GM18526 (cell line): ENCODE measurements around the gene PRR23B.

ENCODE experiments used
- POLR2A ChIP-seq: IDR thresholded peaks from 3 replicates; pipeline ENCODE4 v1.6.1; 2011; ENCODE audit not compliant: insufficient read length; ENCODE audit errors: extremely low read depth

Gene PRR23B

GRCh38 chr3:139020868-139021234, at the start of gene PRR23B:
TSS of gene PRR23B (minus strand) at chr3:139020926. CDS start at chr3:139020661, 265 bp downstream.
- no peak for TF ChIP-seq POLR2A

GRCh38 chr3:139062918-139063317, 42.2 kb upstream of the PRR23B start:
- no peak for TF ChIP-seq POLR2A

- TF ChIP-seq POLR2A, result no peak
These were observed 32.3 kb upstream of the PRR23B start for GRCh38 chr3:139052802-139053600.

GRCh38 chr3:139044366-139045210, 23.9 kb upstream of the PRR23B start, which contains the start of gene PRR23C:
TSS of gene PRR23C (minus strand) at chr3:139044892. CDS start at chr3:139044620, 272 bp downstream.
- TF ChIP-seq POLR2A, result no peak

- no peak for TF ChIP-seq POLR2A
These were observed 23.0 kb upstream of the PRR23B start for GRCh38 chr3:139043554-139044365.

GRCh38 chr3:139037478-139037877, 16.8 kb upstream of the PRR23B start:
- TF ChIP-seq POLR2A, result no peak

GRCh38 chr3:139032326-139033002, 11.7 kb upstream of the PRR23B start:
- TF ChIP-seq POLR2A, result no peak

- TF ChIP-seq POLR2A, result no peak
These were observed 4.2 kb upstream of the PRR23B start for GRCh38 chr3:139024968-139025367.

GRCh38 chr3:139020036-139020867, 474 bp downstream of the PRR23B start:
- TF ChIP-seq POLR2A, result no peak

GRCh38 chr3:139016430-139017048, 4.2 kb downstream of the PRR23B start:
- no peak for TF ChIP-seq POLR2A

- no peak for TF ChIP-seq POLR2A
These were observed 14.5 kb downstream of the PRR23B start, which contains the start of gene PRR23A for GRCh38 chr3:139006051-139006716. TSS of gene PRR23A (minus strand) at chr3:139006268. CDS start at chr3:139006268, 0 bp downstream.

GRCh38 chr3:139005356-139005993, 15.3 kb downstream of the PRR23B start:
- no peak for TF ChIP-seq POLR2A
